Measurements from ENCODE around the gene SWI5.

Gene SWI5

DNA sequence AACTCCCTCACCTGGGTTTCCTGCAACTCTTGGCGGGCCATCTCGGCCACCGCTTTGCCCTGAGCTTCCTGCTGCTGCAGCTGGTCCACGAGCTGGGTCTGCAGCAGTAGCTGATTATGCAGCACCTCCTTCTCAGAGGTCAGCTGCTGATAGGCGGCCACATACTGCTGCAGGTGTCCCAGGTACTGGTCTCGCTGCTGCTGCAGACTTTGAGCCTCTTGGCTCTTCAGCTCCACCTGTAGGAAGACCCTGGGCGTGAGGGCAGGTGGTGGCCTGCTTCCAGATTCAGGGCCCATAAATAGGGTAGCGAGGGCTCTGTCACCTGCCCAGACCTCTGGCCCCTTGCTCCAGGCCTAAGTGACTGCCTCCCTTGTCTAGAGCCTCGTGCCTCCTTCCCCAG lies 16.9 kb upstream of the SWI5 start:
- no peak overlapping the region for H3K4me3 ChIP-seq (ENCODE audit: insufficient read depth, low read length, poor library complexity, severe bottlenecking)
- TF ChIP-seq EZH2phosphoT487 (conservative IDR thresholded peaks at IDR 0.05; ENCODE audit: low read length), result no peak
- H3F3A ChIP-seq (ENCODE audit: insufficient read depth), result no peaks in the 10 kb centered on the region
- H3K9ac ChIP-seq (ENCODE audit: low read length), result no peak overlapping the region
- H3K9me3 ChIP-seq (ENCODE audit: insufficient read depth, low read length), result no peaks in the 10 kb centered on the region
- no peak overlapping the region for H3K4me2 ChIP-seq (ENCODE audit: low read depth, low read length, poor library complexity, severe bottlenecking)
- H2AFZ ChIP-seq (ENCODE audit: low read depth, low read length, severe bottlenecking), result no peak overlapping the region
- no peak overlapping the region for H3K27ac ChIP-seq (ENCODE audit: low read depth, low read length)
- H3K9me2 ChIP-seq (replicated peaks; ENCODE audit: insufficient read depth, low read length), result no peaks in the 10 kb centered on the region
- H4K20me1 ChIP-seq (ENCODE audit: low read depth, low read length), result no peaks in the 10 kb centered on the region
- H3K79me2 ChIP-seq (ENCODE audit: insufficient read depth, low read length), result no peaks in the 10 kb centered on the region
- H3K27me3 ChIP-seq (ENCODE audit: low read length), result no peaks in the 10 kb centered on the region
- no peaks in the 10 kb centered on the region for H3K36me3 ChIP-seq (ENCODE audit: low read length)

DNA sequence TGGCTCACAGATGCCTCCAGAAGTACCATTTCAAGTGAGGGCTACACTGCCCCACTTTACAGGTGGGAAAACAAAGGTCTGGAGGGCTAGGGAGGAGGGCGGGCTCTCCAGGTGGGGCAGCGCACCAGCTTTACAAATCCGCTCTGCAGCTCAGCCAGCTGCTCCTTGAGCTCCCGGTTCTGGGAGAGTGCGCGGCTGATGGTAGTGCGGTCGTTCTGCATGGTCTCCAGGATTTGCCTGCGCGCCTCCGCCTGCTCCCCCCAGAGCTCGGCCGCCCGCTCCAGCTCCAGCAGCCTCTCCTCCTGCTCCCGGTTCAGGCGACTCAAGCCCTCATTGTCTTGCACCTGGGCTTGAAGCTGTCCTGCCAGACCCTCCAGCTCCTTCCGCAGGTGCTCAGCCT lies 15.7 kb upstream of the SWI5 start:
- Histone ChIP-seq H3K9me3 (ENCODE audit: insufficient read depth, low read length) (no peaks in the 10 kb centered on the region), H3K36me3 (ENCODE audit: low read length) (no peaks in the 10 kb centered on the region), H3K4me3 (ENCODE audit: insufficient read depth, low read length, poor library complexity, severe bottlenecking) (no peak overlapping the region), H3K27ac (ENCODE audit: low read depth, low read length) (no peak overlapping the region), H3K27me3 (ENCODE audit: low read length) (no peaks in the 10 kb centered on the region), H4K20me1 (ENCODE audit: low read depth, low read length) (no peaks in the 10 kb centered on the region), H3F3A (ENCODE audit: insufficient read depth) (no peaks in the 10 kb centered on the region), H3K9me2 (replicated peaks; ENCODE audit: insufficient read depth, low read length) (no peaks in the 10 kb centered on the region), H3K79me2 (ENCODE audit: insufficient read depth, low read length) (no peaks in the 10 kb centered on the region), H2AFZ (ENCODE audit: low read depth, low read length, severe bottlenecking) (no peak overlapping the region), H3K4me2 (ENCODE audit: low read depth, low read length, poor library complexity, severe bottlenecking) (no peak overlapping the region), H3K9ac (ENCODE audit: low read length) (no peak overlapping the region)
- TF ChIP-seq, protein P1, sequence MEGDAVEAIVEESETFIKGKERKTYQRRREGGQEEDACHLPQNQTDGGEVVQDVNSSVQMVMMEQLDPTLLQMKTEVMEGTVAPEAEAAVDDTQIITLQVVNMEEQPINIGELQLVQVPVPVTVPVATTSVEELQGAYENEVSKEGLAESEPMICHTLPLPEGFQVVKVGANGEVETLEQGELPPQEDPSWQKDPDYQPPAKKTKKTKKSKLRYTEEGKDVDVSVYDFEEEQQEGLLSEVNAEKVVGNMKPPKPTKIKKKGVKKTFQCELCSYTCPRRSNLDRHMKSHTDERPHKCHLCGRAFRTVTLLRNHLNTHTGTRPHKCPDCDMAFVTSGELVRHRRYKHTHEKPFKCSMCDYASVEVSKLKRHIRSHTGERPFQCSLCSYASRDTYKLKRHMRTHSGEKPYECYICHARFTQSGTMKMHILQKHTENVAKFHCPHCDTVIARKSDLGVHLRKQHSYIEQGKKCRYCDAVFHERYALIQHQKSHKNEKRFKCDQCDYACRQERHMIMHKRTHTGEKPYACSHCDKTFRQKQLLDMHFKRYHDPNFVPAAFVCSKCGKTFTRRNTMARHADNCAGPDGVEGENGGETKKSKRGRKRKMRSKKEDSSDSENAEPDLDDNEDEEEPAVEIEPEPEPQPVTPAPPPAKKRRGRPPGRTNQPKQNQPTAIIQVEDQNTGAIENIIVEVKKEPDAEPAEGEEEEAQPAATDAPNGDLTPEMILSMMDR (IDR thresholded peaks at IDR 0.05; ENCODE audit: insufficient read depth, low read length, poor library complexity, severe bottlenecking), result no peak
- no peak for TF ChIP-seq EZH2phosphoT487 (conservative IDR thresholded peaks at IDR 0.05; ENCODE audit: low read length)

DNA sequence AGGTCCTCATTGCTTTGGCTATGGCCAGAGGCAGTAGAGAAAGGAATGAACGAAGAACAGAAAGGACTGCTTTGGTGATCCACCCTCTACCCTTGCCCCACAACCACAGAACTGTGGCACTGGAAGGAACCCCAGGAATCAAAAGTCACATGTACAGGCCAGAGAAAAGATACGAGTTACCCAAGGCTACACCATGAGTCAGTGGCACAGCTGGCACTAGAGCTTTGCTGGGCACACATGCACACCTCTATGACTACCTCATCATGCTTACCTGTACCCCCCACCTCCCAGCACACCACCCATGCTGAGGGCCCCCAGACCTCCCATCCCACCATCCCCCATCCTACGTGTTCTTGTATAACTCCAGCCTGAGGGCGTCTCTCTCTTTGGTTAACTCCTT lies 13.4 kb upstream of the SWI5 start:
- TF ChIP-seq EZH2phosphoT487 (conservative IDR thresholded peaks at IDR 0.05; ENCODE audit: low read length), result no peak
- TF ChIP-seq, protein P1 (IDR thresholded peaks at IDR 0.05; ENCODE audit: insufficient read depth, low read length, poor library complexity, severe bottlenecking), result no peak
- no peaks in the 10 kb centered on the region for H3K36me3 ChIP-seq (ENCODE audit: low read length)
- no peaks in the 10 kb centered on the region for H3F3A ChIP-seq (ENCODE audit: insufficient read depth)
- H3K9ac ChIP-seq (ENCODE audit: low read length), result no peak overlapping the region
- no peak overlapping the region for H3K27ac ChIP-seq (ENCODE audit: low read depth, low read length)
- no peaks in the 10 kb centered on the region for H4K20me1 ChIP-seq (ENCODE audit: low read depth, low read length)
- H3K27me3 ChIP-seq (ENCODE audit: low read length), result no peaks in the 10 kb centered on the region
- no peak overlapping the region for H2AFZ ChIP-seq (ENCODE audit: low read depth, low read length, severe bottlenecking)
- no peak overlapping the region for H3K4me3 ChIP-seq (ENCODE audit: insufficient read depth, low read length, poor library complexity, severe bottlenecking)
- H3K9me3 ChIP-seq (ENCODE audit: insufficient read depth, low read length), result no peaks in the 10 kb centered on the region
- no peaks in the 10 kb centered on the region for H3K79me2 ChIP-seq (ENCODE audit: insufficient read depth, low read length)
- H3K4me2 ChIP-seq (ENCODE audit: low read depth, low read length, poor library complexity, severe bottlenecking), result no peak overlapping the region
- H3K9me2 ChIP-seq (replicated peaks; ENCODE audit: insufficient read depth, low read length), result no peaks in the 10 kb centered on the region

DNA sequence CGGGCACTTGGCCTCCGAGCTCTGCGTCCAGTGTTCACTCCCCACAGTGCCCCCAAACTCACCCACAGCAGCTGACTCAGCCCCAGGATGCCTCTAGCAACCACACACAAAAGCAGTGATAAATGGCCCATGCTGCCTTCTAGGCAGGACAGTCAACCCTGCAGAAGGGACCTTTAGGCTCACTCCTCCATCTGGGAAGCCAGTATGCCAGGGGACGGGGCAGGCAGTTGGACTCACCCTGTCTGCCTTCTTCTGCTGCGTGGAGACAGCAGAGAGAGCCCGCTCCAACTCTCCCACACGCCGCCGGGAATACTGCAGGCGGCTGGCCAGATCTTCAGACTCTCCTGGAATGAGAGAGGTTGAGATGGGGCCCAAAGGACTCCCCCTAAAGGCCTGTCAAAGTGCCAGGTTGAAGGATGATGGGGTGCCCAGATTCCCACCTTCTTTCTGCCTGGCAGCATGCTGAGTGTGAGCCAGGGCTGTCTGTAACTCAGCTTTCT lies 10.7 kb upstream of the SWI5 start:
- H3K4me3 ChIP-seq (ENCODE audit: insufficient read depth, low read length, poor library complexity, severe bottlenecking), result no peak overlapping the region
- no peaks in the 10 kb centered on the region for H3K36me3 ChIP-seq (ENCODE audit: low read length)
- H2AFZ ChIP-seq (ENCODE audit: low read depth, low read length, severe bottlenecking), result no peak overlapping the region
- TF ChIP-seq, protein P1 (IDR thresholded peaks at IDR 0.05; ENCODE audit: insufficient read depth, low read length, poor library complexity, severe bottlenecking), result no peak
- TF ChIP-seq EZH2phosphoT487 (conservative IDR thresholded peaks at IDR 0.05; ENCODE audit: low read length), result no peak
- no peaks in the 10 kb centered on the region for H4K20me1 ChIP-seq (ENCODE audit: low read depth, low read length)
- H3K27me3 ChIP-seq (ENCODE audit: low read length), result no peaks in the 10 kb centered on the region
- no peaks in the 10 kb centered on the region for H3F3A ChIP-seq (ENCODE audit: insufficient read depth)
- H3K4me2 ChIP-seq (ENCODE audit: low read depth, low read length, poor library complexity, severe bottlenecking), result no peak overlapping the region
- no peaks in the 10 kb centered on the region for H3K9me2 ChIP-seq (replicated peaks; ENCODE audit: insufficient read depth, low read length)
- H3K79me2 ChIP-seq (ENCODE audit: insufficient read depth, low read length), result no peaks in the 10 kb centered on the region
- H3K27ac ChIP-seq (ENCODE audit: low read depth, low read length), result no peak overlapping the region
- no peaks in the 10 kb centered on the region for H3K9me3 ChIP-seq (ENCODE audit: insufficient read depth, low read length)
- no peak overlapping the region for H3K9ac ChIP-seq (ENCODE audit: low read length)
